ENCODE results near the gene SEMA7A. TPM values are rescaled to one million over a fixed set of nuclear protein-coding genes. Genes with fewer than 3 reads are reported as not detected.

Gene SEMA7A
- total RNA-seq, 1 donor from 2014 or later = 1.6 TPM

GRCh38 chr15:74383695-74384565 is 49.8 kb downstream of the SEMA7A start:
- ATAC-seq (no peak), DNase-seq (ENCODE audit: missing footprints) (no peak)
- intact Hi-C loops (cut with DNase I) = no loop called here

GRCh38 chr15:74383286-74383685 is 50.5 kb downstream of the SEMA7A start:
- intact Hi-C loops (cut with DNase I) = no loop called here
- ATAC-seq = no peak
- no peak for DNase-seq (ENCODE audit: missing footprints)

- intact Hi-C loops (cut with DNase I) = loop anchor here (1.0 kb wide), 1 partner anchor 56 kb away; no protein-coding TSS in a partner anchor
- peak; percentile 92 for DNase-seq (ENCODE audit: missing footprints)
- ATAC-seq = peak; percentile 91
These were observed 51.5 kb downstream of the SEMA7A start for GRCh38 chr15:74382004-74382816.

- no peak for ATAC-seq
- DNase-seq (ENCODE audit: missing footprints) = no peak
- intact Hi-C loops (cut with DNase I) = no loop called here
These were observed 52.3 kb downstream of the SEMA7A start for GRCh38 chr15:74381481-74381880.

- DNase-seq (ENCODE audit: missing footprints) (no peak), ATAC-seq (no peak)
- intact Hi-C loops (cut with DNase I) = no loop called here
These were observed 52.6 kb downstream of the SEMA7A start for GRCh38 chr15:74381190-74381453.

GRCh38 chr15:74380361-74381189 is 53.2 kb downstream of the SEMA7A start:
- intact Hi-C loops (cut with DNase I) = no loop called here
- DNase-seq (ENCODE audit: missing footprints) (no peak), ATAC-seq (no peak)

GRCh38 chr15:74378848-74379247 is 54.9 kb downstream of the SEMA7A start:
- ATAC-seq (no peak), DNase-seq (ENCODE audit: missing footprints) (no peak)
- intact Hi-C loops (cut with DNase I) = no loop called here

- ATAC-seq (no peak), DNase-seq (ENCODE audit: missing footprints) (no peak)
- intact Hi-C loops (cut with DNase I) = no loop called here
These were observed 55.7 kb downstream of the SEMA7A start for GRCh38 chr15:74377831-74378766.

- DNase-seq (ENCODE audit: missing footprints) = no peak
- intact Hi-C loops (cut with DNase I) = no loop called here
These were observed 56.8 kb downstream of the SEMA7A start for GRCh38 chr15:74376825-74377581.

GRCh38 chr15:74376226-74376625 is 57.5 kb downstream of the SEMA7A start:
- no peak for DNase-seq (ENCODE audit: missing footprints)
- no peak for ATAC-seq
- intact Hi-C loops (cut with DNase I) = no loop called here

More at GRCh38 chr15:74376825-74377581, 56.8 kb downstream of the SEMA7A start:
- ATAC-seq = no peak

- DNase-seq (ENCODE audit: missing footprints) (peak; percentile 85), ATAC-seq (peak; percentile 54)
- intact Hi-C loops (cut with DNase I) = no loop called here
These were observed 58.5 kb downstream of the SEMA7A start for GRCh38 chr15:74375303-74375693.

- intact Hi-C loops (cut with DNase I) = no loop called here
- ATAC-seq = no peak
- no peak for DNase-seq (ENCODE audit: missing footprints)
These were observed 59.0 kb downstream of the SEMA7A start for GRCh38 chr15:74374648-74375302.

- peak; percentile 98 for ATAC-seq
- peak; percentile 96 for DNase-seq (ENCODE audit: missing footprints)
- intact Hi-C loops (cut with DNase I) = loop anchor here (2.0 kb wide), 3 partner anchors 117 to 395 kb away; no protein-coding TSS in a partner anchor
These were observed 59.8 kb downstream of the SEMA7A start for GRCh38 chr15:74373731-74374647.

GRCh38 chr15:74373056-74373650 is 60.6 kb downstream of the SEMA7A start:
- intact Hi-C loops (cut with DNase I) = loop anchor here (2.0 kb wide), 3 partner anchors 118 to 396 kb away; no protein-coding TSS in a partner anchor
- ATAC-seq = no peak
- DNase-seq (ENCODE audit: missing footprints) = no peak

GRCh38 chr15:74370471-74370870 is 63.3 kb downstream of the SEMA7A start:
- DNase-seq (ENCODE audit: missing footprints) (no peak), ATAC-seq (no peak)
- intact Hi-C loops (cut with DNase I) = no loop called here

Data from Right ventricle myocardium inferior (tissue), 1 donor.